GM21619 (cell line): ENCODE results near the gene FXR2.

Experiments
- ATAC-seq: cut with Tn5 transposase; IDR thresholded peaks from one replicate; pipeline ENCODE4 v1.9.1; 2021; ENCODE audit not compliant: unreplicated experiment

The FXR2 gene

DNA sequence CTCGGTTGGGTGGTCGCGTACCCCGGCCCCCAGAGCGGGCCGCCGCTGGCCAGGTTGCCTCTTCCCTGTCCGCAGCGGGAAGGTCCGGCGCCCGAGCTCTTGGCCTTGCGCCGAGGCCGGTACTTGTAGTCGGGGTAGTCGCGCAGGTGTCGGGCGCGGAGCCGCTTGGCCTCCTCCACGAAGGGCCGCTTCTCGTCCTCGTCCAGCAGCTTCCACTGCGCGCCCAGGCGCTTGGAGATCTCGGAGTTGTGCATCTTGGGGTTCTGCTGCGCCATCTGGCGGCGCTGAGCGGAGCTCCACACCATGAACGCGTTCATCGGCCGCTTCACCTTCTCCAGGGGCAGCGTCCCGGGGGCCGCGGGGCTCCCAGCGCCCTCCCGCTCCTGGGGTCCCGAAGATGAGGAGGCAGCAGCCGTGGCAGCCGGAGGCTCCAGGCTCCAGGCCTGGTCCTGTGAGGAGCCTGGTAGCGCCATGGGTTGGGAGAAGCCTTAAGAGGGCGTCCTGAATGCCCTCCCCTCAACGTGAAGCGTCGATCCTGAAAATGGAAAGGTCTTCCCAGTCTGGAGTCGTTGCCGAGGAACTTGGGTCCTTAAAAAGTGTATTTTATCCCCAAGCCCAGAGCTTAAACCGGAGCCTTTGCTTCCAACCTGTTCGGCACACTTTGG lies 25.4 kb downstream of the FXR2 start:
- no peak for ATAC-seq

DNA sequence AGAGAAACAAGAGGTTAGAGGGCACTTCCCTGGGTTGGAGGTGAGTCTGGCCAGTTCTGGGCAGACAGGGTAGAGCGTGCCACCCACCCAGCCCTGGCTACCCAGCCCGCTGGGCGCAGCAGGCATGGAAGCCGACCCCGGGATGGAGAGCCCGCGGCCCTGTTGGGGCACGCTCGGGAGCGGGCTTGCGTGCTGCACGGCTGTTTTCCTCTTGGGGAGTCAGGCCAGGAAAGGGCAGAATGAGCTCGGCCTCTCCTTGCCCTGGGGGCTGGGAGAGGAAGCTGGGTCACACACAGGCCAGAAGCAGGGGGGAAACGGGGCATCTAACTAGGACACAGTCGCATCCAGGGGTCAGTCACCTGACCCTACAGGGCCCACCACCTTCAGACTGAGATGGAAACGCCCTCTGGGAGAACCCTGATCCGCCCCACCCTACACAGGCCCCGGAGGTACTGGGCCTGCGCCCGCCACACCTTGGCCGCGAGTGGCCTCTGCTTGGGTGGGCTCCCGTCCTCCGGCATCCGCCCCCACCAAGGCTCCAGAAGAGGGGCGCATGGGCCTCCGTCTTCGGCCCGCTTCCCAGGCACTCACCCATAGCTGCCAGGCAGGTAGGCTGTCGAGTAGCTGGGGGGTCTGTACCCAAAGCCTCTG lies 26.0 kb downstream of the FXR2 start:
- ATAC-seq, result no peak

DNA sequence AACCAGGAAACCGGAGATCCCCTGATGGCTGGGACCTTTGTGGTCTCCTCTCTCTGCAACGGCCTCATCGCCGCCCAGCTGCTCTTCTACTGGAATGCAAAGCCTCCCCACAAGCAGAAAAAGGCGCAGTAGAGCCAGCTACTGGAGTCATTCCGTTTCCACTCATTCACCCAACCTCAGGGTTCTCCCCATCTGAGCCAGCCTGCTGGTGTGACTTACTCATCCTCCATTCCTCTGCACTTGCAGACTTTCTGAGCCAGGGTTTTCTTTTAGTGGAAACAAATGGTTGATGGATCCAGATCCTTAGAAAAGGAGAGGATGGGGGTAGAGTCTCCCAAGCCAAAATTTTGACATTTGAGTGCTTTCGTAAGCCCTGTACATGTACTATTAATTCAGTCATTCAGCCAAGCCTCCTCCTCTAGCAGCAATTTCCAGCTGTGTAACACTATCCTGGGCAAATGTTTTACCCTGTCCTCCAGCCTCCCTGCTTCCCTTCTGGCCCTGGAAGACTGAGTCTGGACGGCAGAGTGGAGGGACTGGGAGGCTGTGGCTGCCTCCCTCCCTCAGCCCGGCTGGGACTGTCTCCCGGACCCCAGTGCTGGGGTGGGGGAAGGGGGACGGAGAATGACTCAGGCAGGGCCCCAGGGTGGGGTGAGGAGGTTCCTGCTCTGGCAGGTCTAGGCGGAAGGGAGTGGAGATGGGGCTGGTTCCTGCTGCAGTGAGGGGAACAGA lies 27.1 kb downstream of the FXR2 start:
- ATAC-seq, result no peak

DNA sequence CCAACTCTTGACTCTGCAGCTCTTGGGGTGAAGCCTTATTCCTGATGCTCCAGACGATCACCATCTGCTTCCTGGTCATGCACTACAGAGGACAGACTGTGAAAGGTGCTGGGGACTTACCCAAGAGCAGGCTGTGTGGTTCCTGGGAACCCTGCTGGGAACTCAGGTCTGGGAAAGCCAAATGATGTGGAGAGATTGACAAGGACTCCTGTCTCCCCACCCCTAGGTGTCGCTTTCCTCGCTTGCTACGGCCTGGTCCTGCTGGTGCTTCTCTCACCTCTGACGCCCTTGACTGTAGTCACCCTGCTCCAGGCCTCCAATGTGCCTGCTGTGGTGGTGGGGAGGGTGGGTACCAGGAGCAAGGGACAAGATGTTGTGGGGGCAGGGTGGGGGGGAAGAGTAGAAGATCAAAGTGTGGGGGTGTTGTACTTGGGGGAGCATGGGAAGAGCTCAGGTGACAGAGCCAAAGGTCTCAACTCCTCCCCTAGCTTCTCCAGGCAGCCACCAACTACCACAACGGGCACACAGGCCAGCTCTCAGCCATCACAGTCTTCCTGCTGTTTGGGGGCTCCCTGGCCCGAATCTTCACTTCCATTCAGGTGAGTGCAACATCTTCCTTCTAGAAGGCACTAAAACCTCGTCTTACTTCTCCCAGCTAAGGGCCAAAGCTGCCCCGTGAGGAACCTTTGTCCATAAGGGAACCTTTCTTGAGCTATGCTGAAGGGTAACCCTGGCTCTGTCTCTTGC lies 27.9 kb downstream of the FXR2 start:
- no peak for ATAC-seq

DNA sequence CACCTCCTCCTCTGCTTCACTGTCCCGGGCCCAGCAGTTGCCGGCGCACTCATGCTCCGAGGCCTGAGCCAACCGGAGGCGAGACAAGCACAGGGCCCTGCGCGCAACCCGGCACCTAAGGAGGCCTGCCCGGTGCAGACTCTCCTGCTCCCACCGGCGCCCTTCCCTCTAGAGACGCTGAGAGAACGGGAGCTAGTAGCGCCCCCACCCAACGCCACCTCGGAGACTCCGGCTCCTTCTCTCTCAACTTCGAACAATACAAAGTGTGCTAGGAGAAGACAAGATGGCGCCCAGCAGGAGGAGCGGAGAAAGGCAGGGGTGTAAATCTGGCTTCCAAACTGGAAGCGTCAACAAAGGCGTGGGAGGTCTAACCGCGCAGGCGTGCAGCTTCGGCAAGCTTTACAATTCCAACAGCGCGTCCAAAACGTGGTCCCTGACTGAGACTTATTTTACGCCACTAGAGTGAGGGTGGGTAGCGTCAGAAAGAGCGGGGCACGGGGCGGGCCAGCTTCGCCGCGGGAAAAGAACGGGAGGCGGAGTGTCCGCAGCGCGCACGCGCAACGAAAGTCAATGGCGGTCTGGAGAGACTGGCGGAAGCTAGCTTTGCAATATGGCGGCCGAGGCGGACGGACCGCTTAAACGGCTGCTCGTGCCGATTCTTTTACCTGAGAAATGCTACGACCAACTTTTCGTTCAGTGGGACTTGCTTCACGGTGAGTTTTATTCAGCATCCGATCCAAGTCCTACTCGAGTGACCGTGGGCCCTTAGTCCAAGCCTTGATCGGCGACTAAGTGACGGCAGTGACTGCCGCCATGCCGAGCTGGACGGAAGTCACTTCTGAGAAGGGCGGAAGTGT lies 31.2 kb downstream of the FXR2 start, which contains the start of gene MPDU1:
TSS of gene MPDU1 (plus strand) at position 600 of the 857 bp plus-strand sequence. CDS start at position 611, 11 bp downstream.
- peak; percentile 57 for ATAC-seq

DNA sequence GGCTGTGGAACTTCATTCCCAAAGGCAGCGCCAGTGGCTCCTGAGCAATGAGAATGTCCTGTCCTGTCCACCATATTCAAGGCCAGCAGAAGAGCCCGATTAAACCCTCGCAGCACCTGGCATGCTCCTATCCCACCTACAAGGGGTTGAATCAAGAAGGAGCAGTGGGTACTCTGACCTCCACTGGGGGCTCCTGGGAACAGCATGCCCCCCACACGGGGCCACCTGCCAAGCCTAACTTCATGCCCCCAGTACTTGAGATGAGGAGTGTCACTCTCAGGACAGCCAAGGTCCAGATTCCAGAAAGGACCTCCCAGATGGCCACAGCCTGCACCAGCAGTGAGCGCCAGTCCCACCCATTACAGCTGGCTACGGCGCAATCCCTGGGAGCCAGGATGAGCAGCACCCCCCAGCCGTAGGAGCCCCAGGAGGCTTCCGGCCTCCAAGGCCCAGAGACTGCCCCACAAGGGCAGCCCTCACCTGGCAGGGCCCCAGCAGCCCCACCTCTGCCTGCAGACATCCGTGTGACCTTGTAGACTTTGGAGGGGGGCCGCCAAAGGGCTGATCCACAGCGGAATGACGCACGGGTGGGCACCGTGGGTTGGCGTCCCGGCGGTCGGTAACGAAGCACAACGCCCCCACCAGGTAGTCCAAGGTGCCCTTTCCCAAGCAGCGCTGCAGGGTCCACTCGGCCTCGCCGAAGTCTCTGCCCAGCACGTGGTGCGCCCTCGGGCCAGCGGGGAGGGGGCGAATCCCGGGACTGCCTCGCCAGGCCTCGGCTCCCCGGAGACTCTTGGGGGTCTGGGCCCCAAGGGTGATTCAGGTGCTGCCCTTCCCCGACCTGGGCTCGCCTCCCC lies 32.1 kb downstream of the FXR2 start:
- no peak for ATAC-seq

DNA sequence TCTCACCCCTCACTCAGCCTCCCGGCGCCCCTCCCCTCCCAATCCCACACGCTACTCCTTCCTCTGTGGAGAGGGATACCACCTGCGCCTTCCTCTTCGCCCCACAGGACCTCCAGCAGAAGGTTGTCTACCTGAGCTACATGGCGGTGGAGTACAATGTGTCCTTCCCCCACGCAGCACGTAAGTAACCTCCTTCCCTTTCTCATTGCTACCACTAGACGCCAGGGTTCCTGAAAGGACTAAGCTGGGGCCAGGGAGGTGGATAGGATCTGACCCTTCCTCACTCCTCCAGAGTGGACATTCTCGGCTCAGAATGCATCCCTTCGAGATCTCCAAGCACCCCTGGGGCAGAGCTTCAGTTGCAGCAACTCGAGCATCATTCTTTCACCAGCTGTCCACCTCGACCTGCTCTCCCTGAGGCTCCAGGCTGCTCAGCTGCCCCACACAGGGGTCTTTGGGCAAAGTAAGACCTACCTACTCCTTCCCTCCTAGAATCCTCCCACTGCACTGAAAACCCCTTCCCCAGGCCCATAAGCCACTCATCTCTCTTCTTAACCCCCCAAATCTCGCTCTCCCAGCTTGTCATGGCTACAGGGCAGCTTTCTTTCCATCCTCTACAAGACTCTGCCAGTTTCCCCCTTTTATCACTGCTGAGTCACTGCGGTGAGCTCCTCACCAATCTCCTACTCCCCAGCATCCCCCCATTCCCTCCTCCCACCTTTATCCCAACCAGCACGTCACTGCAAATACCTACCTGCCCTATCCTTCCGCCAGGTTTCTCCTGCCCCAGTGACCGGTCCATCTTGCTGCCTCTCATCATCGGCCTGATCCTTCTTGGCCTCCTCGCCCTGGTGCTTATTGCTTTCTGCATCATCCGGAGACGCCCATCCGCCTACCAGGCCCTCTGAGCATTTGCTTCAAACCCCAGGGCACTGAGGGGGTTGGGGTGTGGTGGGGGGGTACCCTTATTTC lies 33.8 kb downstream of the FXR2 start:
- ATAC-seq, result no peak

DNA sequence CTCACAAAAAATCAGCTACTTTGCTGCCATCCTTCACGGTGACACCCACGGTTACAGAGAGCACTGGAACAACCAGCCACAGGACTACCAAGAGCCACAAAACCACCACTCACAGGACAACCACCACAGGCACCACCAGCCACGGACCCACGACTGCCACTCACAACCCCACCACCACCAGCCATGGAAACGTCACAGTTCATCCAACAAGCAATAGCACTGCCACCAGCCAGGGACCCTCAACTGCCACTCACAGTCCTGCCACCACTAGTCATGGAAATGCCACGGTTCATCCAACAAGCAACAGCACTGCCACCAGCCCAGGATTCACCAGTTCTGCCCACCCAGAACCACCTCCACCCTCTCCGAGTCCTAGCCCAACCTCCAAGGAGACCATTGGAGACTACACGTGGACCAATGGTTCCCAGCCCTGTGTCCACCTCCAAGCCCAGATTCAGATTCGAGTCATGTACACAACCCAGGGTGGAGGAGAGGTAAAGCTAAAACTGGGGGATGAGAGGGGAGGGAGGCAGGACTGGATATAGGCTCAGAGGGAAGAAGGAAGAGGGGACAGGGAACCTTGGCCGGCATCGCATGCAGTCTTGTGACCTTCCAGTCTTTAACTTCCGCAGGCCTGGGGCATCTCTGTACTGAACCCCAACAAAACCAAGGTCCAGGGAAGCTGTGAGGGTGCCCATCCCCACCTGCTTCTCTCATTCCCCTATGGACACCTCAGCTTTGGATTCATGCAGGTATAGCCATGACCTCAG lies 34.7 kb downstream of the FXR2 start:
- ATAC-seq, result no peak

DNA sequence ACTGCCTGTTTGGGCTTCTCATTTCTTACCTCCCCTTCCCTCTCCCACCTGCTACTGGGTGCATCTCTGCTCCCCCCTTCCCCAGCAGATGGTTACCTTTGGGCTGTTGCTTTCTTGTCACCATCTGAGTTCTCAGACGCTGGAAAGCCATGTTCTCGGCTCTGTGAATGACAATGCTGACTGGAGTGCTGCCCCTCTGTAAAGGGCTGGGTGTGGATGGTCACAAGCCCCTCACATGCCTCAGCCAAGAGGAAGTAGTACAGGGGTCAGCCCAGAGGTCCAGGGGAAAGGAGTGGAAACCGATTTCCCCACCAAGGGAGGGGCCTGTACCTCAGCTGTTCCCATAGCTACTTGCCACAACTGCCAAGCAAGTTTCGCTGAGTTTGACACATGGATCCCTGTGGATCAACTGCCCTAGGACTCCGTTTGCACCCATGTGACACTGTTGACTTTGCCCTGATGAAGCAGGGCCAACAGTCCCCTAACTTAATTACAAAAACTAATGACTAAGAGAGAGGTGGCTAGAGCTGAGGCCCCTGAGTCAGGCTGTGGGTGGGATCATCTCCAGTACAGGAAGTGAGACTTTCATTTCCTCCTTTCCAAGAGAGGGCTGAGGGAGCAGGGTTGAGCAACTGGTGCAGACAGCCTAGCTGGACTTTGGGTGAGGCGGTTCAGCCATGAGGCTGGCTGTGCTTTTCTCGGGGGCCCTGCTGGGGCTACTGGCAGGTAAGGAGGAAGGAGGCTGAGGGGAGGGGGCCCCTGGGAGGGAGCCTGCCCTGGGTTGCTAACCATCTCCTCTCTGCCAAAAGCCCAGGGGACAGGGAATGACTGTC lies 35.5 kb downstream of the FXR2 start, which contains the start of gene CD68:
TSS of gene CD68 (plus strand) at position 638 of the 833 bp plus-strand sequence. CDS start at position 678, 40 bp downstream.
- ATAC-seq, result peak; percentile 44

DNA sequence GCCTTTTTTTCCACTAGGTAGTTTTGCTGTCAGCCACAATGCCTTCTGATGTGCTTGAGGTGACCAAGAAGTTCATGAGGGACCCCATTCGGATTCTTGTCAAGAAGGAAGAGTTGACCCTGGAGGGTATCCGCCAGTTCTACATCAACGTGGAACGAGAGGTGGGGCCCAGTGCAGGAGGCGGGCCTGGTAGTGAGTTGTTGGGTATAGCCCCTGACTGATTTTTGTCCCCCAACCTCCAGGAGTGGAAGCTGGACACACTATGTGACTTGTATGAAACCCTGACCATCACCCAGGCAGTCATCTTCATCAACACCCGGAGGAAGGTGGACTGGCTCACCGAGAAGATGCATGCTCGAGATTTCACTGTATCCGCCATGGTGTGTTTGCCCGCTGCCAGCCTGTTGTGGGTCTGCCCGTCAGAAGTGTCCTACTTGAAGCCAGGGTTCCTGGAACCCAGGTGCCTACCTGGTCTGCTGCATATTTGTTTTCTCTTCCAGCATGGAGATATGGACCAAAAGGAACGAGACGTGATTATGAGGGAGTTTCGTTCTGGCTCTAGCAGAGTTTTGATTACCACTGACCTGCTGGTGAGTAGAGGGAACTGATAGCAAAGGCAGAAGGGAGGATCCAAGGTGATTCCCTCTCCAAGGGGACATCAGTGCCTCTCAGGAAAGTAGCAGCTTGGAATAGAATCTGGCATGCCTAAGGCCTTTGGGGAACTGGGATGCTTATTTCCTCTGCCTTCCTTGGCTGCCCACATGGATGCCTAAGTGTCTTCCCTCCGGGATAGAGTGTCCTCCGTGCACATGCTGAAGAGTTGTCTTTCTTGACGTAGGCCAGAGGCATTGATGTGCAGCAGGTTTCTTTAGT lies 37.1 kb downstream of the FXR2 start:
- ATAC-seq, result no peak

DNA sequence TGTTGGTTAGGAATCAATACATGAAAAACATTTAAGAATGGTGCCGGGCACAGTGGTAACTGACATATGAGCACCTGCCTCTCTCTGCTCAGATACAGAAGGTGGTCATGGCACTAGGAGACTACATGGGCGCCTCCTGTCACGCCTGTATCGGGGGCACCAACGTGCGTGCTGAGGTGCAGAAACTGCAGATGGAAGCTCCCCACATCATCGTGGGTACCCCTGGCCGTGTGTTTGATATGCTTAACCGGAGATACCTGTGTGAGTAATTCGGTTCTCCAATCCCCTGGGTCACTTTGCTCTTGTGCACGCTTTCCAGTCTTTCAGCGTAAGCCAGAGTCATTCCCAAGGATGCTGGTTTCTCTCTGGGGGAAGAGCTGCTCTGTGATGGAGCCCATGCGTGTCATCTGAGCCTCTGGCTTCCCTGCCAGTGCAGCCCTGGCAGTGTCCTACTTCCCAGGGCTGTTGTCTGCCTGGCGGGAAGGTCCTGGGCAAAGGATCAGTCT lies 38.2 kb downstream of the FXR2 start:
- ATAC-seq, result no peak

DNA sequence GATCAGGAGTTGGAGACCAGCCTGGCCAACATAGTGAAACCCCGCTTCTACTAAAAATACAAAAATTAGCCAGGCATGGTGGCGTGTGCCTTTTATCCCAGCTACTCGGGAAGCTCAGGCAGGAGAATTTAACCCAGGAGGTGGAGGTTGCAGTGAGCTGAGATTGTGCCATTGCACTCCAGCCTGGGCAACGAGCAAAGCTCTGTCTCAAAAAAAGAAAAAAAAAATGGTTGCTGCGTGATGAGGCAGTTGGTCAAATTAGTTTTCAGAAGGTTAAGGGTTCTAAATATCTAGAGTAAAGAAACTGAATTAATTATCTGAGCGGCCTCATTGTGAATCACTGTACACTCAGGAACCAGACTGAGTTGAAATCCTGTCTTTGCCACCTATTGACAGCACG lies 38.7 kb downstream of the FXR2 start:
- no peak for ATAC-seq

DNA sequence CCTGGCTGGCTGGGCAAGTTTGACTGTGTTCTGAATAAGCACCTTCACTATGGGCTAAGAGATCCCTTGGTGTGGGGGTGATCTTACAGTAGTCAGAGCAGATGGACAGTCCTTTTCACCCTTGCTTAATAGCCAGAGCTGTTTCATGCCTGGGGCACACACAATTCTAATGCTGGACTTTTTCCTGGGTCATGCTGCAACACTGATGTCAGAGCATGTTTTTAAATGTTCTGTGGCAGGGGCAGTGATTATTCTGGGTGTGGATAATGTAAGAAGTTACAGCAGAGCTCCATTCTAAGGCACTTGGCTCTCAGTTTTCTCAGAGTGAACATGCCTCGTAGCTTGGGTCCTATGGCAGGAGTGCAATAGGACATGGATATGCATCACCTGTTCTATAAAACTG lies 39.2 kb downstream of the FXR2 start:
- ATAC-seq, result no peak

DNA sequence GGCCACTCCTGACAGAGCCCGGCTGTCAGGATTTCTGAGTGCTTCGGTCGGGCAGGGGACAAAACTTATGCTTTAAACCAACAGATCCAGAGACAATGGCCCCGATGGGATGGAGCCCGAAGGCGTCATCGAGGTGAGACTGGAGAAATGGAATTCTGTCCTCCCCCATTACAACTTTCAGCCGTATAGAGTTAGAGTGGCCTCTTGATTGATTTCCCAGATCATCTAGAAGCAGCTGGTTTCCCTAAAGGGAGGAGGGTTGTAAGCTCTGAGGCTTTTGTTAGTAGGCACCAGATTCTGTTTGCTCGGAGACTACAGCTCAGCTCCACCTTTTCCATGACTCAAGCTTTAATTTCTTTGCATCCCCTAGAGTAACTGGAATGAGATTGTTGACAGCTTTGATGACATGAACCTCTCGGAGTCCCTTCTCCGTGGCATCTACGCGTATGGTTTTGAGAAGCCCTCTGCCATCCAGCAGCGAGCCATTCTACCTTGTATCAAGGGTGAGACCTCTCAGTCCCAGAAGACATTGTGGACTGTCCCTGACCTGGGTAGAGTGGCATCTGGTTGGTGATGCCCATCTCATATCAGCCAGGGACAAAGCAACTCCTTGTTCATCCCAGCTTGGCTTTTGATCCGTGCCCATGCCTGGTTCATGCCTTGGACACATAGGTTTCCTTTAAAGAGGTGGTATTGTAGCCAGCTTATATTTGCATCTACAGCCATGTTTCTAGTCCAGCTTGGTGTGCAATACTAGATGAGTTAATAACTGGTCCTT lies 40.3 kb downstream of the FXR2 start:
- no peak for ATAC-seq
